ENCODE results near the gene AK8.
"Not testable (repeated sequence)": the region's sequence is repeated elsewhere in the genome, so short reads cannot be mapped to it uniquely, and the experiment has no call there.

AK8 gene

GRCh38 chr9:132712753-132713152 lies 165.3 kb downstream of the AK8 start:
- TF ChIP-seq, protein P1, sequence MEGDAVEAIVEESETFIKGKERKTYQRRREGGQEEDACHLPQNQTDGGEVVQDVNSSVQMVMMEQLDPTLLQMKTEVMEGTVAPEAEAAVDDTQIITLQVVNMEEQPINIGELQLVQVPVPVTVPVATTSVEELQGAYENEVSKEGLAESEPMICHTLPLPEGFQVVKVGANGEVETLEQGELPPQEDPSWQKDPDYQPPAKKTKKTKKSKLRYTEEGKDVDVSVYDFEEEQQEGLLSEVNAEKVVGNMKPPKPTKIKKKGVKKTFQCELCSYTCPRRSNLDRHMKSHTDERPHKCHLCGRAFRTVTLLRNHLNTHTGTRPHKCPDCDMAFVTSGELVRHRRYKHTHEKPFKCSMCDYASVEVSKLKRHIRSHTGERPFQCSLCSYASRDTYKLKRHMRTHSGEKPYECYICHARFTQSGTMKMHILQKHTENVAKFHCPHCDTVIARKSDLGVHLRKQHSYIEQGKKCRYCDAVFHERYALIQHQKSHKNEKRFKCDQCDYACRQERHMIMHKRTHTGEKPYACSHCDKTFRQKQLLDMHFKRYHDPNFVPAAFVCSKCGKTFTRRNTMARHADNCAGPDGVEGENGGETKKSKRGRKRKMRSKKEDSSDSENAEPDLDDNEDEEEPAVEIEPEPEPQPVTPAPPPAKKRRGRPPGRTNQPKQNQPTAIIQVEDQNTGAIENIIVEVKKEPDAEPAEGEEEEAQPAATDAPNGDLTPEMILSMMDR (IDR thresholded peaks at IDR 0.05; ENCODE audit: low read depth, low read length, missing control alignments), result no peak
- H3K4me3 ChIP-seq (replicated peaks; ENCODE audit: low read depth, low read length), result no peak overlapping the region

DNA sequence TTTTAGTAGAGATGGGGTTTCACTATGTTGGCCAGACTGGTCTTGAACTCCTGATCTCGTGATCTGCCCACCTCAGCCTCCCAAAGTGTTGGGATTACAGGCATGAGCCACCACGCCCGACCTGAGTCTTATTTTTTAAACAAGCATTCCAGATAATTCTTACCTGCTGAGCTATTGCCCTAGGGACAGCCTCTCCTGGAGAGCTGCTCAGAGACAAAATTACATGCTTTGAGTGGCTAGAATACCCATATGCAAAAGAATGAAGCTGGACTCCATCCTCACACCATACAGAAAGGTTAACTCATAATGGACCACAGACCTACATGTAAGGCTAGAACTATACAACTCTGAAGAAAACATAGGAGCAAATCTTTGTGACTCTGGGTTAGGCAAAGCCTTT lies 166.2 kb downstream of the AK8 start:
- H3K4me3 ChIP-seq (replicated peaks; ENCODE audit: low read depth, low read length), result no peak overlapping the region
- no peak for DNase-seq (ENCODE audit: extremely low read depth, low read depth)
- TF ChIP-seq, protein P1 (IDR thresholded peaks at IDR 0.05; ENCODE audit: low read depth, low read length, missing control alignments), result no peak

More at GRCh38 chr9:132712753-132713152, 165.3 kb downstream of the AK8 start:
- DNase-seq (ENCODE audit: extremely low read depth, low read depth), result no peak

DNA sequence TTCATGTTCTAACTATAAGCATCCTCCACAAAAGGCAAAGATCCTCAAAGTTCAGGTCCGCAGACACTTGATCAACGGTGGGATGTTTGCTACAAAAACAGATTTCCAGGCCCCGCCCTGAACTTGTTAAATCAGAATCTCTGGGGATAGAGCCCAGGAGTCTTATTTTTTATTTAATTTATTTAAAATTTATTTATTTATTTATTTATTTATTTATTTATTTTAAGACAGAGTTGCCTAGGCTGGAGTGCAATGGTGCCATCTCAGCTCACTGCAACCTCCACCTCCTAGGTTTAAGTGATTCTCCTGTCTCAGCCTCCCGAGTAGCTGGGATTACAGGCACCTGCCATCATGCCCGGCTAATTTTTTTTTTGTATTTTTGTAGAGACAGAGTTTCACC lies 166.9 kb downstream of the AK8 start:
- H3K4me3 ChIP-seq (replicated peaks; ENCODE audit: low read depth, low read length); DNase-seq (ENCODE audit: extremely low read depth, low read depth): not testable (repeated sequence)

DNA sequence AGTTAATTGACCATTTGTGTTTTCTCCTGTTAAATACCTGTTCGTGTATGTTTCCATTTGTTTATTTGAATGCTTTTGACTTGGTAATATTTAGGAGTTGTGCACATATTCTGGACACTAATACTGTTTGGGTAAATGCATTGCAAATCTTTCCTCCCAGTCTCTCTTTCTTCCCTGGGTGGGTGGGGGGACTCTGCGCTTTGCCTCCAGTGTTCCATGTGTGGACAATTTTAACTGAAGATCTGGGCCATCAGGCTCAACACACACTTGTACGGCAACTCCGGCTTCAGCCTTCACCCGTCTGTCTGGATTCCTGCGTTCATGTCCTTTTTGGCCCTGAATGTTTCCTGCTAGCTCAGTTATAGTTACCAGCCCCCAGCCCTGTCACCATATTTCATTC lies 167.8 kb downstream of the AK8 start:
- TF ChIP-seq, protein P1 (IDR thresholded peaks at IDR 0.05; ENCODE audit: low read depth, low read length, missing control alignments), result no peak
- DNase-seq (ENCODE audit: extremely low read depth, low read depth), result no peak
- no peak overlapping the region for H3K4me3 ChIP-seq (replicated peaks; ENCODE audit: low read depth, low read length)

- no peak for DNase-seq (ENCODE audit: extremely low read depth, low read depth)
- TF ChIP-seq, protein P1 (IDR thresholded peaks at IDR 0.05; ENCODE audit: low read depth, low read length, missing control alignments), result no peak
- no peak overlapping the region for H3K4me3 ChIP-seq (replicated peaks; ENCODE audit: low read depth, low read length)
Observed at GRCh38 chr9:132708769-132709430, 169.2 kb downstream of the AK8 start.

DNA sequence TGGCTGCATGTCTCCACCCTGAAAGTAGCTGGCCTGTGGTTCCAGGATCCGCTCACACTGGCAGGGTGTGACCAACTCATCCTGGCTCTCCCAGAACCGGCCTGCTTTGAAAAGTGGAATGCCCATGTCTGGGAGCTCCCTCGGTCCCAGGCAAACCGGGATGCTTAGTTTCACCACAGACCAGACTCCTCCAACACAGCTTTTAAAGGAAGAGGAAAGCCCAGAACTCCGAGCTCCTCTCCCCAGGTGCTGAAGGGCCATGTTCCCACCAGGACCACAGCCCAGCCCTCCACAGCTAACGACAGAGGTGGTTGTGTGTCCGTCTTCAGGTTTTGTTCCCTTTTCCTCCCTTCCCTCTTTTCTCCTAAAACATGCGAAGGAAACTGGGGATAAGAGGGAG lies 169.8 kb downstream of the AK8 start:
- TF ChIP-seq, protein P1 (IDR thresholded peaks at IDR 0.05; ENCODE audit: low read depth, low read length, missing control alignments), result no peak
- no peak overlapping the region for H3K4me3 ChIP-seq (replicated peaks; ENCODE audit: low read depth, low read length)
- DNase-seq (ENCODE audit: extremely low read depth, low read depth), result no peak

DNA sequence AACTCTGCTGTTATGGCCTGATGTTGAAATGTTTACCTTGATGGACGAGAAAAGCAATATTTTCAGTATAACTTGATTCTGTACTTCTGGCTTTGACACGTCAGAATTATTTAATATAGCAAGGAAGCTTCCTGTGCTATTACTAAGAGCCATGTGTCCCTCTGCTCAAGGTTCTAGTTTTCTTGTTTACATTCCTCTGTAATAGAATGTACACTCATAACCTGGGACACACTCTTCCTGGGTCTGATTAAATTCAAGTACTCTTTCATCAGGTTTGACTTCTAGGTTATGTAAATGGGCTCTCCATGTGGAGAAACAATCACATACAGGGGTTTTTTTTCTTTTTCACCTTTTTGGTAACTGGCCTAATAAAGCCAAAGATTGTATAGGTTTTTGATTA lies 174.7 kb downstream of the AK8 start:
- TF ChIP-seq, protein P1 (IDR thresholded peaks at IDR 0.05; ENCODE audit: low read depth, low read length, missing control alignments), result no peak
- DNase-seq (ENCODE audit: extremely low read depth, low read depth), result no peak
- H3K4me3 ChIP-seq (replicated peaks; ENCODE audit: low read depth, low read length), result no peak overlapping the region
